C4-2B (cell line): ENCODE data around the gene ISOC2.

ENCODE experiments used
- ZFX ChIP-seq: fragments of 450-650 bp; IDR thresholded peaks from 2 replicates; pipeline ENCODE4 v1.6.1; 2017
- TF ChIP-seq, protein P1 (sequence below): fragments of 450-650 bp; conservative IDR thresholded peaks from 2 replicates; pipeline ENCODE4 v1.5.1; 2017; ENCODE audit warnings: mild to moderate bottlenecking

DNA sequence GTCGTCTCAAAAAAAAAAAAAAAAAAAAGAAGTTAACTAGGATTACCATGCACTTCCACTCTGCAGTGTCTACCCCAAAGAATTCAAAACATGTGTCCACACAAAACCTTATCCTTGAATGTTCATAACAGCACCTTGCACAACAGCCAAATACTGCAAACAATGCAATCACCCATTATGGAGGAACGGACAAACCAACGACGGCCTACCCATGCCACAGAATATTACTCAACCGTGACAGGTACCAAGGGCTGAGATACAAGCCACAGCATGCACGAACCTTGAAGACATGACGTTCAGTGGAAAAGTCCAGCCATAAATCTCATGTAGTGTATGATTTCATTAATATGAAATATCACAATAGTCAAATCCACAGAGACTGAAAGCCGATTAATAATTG, 15.4 kb downstream of the ISOC2 start:
- TF ChIP-seq, protein P1, sequence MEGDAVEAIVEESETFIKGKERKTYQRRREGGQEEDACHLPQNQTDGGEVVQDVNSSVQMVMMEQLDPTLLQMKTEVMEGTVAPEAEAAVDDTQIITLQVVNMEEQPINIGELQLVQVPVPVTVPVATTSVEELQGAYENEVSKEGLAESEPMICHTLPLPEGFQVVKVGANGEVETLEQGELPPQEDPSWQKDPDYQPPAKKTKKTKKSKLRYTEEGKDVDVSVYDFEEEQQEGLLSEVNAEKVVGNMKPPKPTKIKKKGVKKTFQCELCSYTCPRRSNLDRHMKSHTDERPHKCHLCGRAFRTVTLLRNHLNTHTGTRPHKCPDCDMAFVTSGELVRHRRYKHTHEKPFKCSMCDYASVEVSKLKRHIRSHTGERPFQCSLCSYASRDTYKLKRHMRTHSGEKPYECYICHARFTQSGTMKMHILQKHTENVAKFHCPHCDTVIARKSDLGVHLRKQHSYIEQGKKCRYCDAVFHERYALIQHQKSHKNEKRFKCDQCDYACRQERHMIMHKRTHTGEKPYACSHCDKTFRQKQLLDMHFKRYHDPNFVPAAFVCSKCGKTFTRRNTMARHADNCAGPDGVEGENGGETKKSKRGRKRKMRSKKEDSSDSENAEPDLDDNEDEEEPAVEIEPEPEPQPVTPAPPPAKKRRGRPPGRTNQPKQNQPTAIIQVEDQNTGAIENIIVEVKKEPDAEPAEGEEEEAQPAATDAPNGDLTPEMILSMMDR, result no peak
- TF ChIP-seq ZFX, result peak; percentile 12; the same call in 1 of the 2 replicates
